Breast epithelium (tissue), 3 donors: ENCODE results near the gene DOCK6.

Experiments used
- CTCF ChIP-seq, 3 donors: fragments of 450-650 bp; IDR thresholded peaks; one replicate each; pipeline ENCODE4 v1.5.1; 2016 to 2017; ENCODE audit warnings: antibody characterized with exemption in 3 of 3, mild to moderate bottlenecking in 3 of 3, moderate library complexity in 3 of 3
- POLR2A ChIP-seq: fragments of 450-650 bp; IDR thresholded peaks from one replicate; pipeline ENCODE4 v1.6.1; 2016; ENCODE audit warnings: antibody characterized with exemption, mild to moderate bottlenecking, moderate library complexity

GRCh38 chr19:11210656-11210928 is 51.7 kb downstream of the DOCK6 start:
- TF ChIP-seq CTCF (IDR thresholded peaks at IDR 0.05) = no peak
- TF ChIP-seq POLR2A = no peak
